ENCODE measurements around the gene LDHB.

The LDHB gene

GRCh38 chr12:21585485-21585884, 72.2 kb downstream of the LDHB start:
- no peak for TF ChIP-seq CTCF (conservative IDR thresholded peaks at IDR 0.05)
- H3K27ac ChIP-seq = no peak overlapping the region

Measured in VCaP (cell line).